WTC11 (cell line): Measurements from ENCODE around the gene KLHL28.

Source experiments
- CREM ChIP-seq: sonication (generic); formaldehyde crosslinking; IDR thresholded peaks from 2 replicates; pipeline ENCODE4 v1.8.1; 2022; ENCODE audit warnings: mild to moderate bottlenecking, missing genetic modification reagents, moderate library complexity
- CTCF ChIP-seq: fragments of 200-600 bp; IDR thresholded peaks from 2 replicates; pipeline ENCODE4 v1.8.0; 2022; ENCODE audit warnings: antibody characterized with exemption
- JAZF1 ChIP-seq: fragments of 250-450 bp; sonication (Bioruptor Pico); IDR thresholded peaks from 2 replicates; pipeline ENCODE4 v1.9.0; 2021; ENCODE audit warnings: moderate library complexity, mild to moderate bottlenecking, inconsistent platforms
- SMAD3 ChIP-seq: sonication (generic); formaldehyde crosslinking; IDR thresholded peaks from 2 replicates; pipeline ENCODE4 v1.8.0; 2022; ENCODE audit warnings: missing genetic modification reagents, mild to moderate bottlenecking, borderline replicate concordance
- ZBTB43 ChIP-seq: sonication (generic); formaldehyde crosslinking; IDR thresholded peaks from 2 replicates; pipeline ENCODE4 v1.8.1; 2023; ENCODE audit warnings: mild to moderate bottlenecking, missing genetic modification reagents
- ZNF416 ChIP-seq: fragments of 250-450 bp; sonication (Bioruptor Pico); IDR thresholded peaks from 2 replicates; pipeline ENCODE4 v1.9.0; 2021; ENCODE audit warnings: mild to moderate bottlenecking, inconsistent platforms

GRCh38 chr14:44944107-44944506 lies 17.6 kb downstream of the KLHL28 start:
- TF ChIP-seq ZBTB43 = no peak
- TF ChIP-seq JAZF1 (CRISPR knock-in tag) = no peak
- no peak for TF ChIP-seq CTCF
- no peak for TF ChIP-seq CREM (CRISPR knock-in tag)
- TF ChIP-seq ZNF416 (CRISPR knock-in tag) = no peak
- no peak for TF ChIP-seq SMAD3 (CRISPR knock-in tag)
